Breast epithelium (tissue), 3 donors: ENCODE data around the gene KIF1A.

Source experiments
- POLR2A ChIP-seq: fragments of 450-650 bp; IDR thresholded peaks from one replicate; pipeline ENCODE4 v1.6.1; 2016; ENCODE audit warnings: antibody characterized with exemption, mild to moderate bottlenecking, moderate library complexity
- POLR2AphosphoS5 ChIP-seq, 3 donors: sonication (generic); formaldehyde crosslinking; IDR thresholded peaks; one replicate each; pipeline ENCODE4 v1.6.1; 2017; ENCODE audit warnings: antibody characterized with exemption in 3 of 3

DNA sequence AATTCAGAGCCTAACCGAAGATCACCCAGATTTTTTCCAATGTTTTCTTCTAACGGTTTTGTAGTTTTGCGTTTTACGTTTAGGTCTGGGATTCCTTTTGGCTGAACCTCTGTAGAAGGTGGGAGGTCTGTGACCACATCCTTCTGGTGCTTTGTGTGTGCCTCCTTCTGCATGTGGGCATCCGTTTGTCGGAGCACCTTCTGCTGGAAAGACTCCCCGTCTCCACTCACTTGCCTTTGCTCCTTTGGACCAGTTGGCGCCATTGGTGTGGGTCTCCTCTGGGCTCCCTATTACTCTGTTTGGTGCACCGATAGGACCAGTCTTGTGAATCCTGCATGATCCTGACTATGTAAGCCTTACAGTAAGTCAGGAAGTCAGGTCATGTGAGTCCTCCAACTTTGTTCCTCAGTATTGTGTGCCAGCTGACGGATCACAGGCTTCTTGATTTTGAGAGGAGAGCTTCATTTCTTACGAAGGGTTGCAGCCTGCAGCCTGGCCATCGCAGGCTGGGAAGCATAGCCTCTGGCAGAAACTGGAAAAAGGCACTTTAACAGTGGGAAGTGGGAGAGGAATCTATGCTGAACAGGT lies 114.7 kb downstream of the KIF1A start:
- TF ChIP-seq POLR2AphosphoS5 (IDR thresholded peaks at IDR 0.05), result no peak
- TF ChIP-seq POLR2A, result no peak
